Heart left ventricle (tissue), 16 donors: ENCODE data around the gene TCFL5. TPM values are rescaled to one million over a fixed set of nuclear protein-coding genes. Genes with fewer than 3 reads are reported as not detected.

Experiments
- ATAC-seq, 4 donors: fragments of 200-7000 bp; cut with Tn5 transposase; one replicate each; pipeline ENCODE4 v1.9.1; 2020 to 2022; ENCODE audit warnings: moderate library complexity in 4 of 4, mild to moderate bottlenecking in 3 of 4, moderate number of reproducible peaks in 1 of 4
- DNase-seq, 5 donors: peaks; one replicate each; pipeline ENCODE4 v3.0.0-alpha.2; 2020
- H3K27ac ChIP-seq, 12 donors: fragments of 200-600 bp; sonication (generic) in 4 of 12; one replicate each; pipeline versions ENCODE4 v1.5.0 to v1.8.0; 2016 to 2022; ENCODE audit warnings: mild to moderate bottlenecking in 2 of 12
- H3K27me3 ChIP-seq, 9 donors: fragments of 200-600 bp; sonication (generic) in 2 of 9; one replicate each; pipeline versions ENCODE4 v1.5.1 to v1.8.0; 2016 to 2022; ENCODE audit warnings: mild to moderate bottlenecking in 3 of 9
- H3K36me3 ChIP-seq, 9 donors: fragments of 200-600 bp; sonication (generic) in 2 of 9; one replicate each; pipeline versions ENCODE4 v1.5.0 to v1.8.0; 2018 to 2022; ENCODE audit warnings: mild to moderate bottlenecking in 2 of 9
- H3K4me1 ChIP-seq, 12 donors: fragments of 200-600 bp; sonication (generic) in 4 of 12; one replicate each; pipeline versions ENCODE4 v1.5.0 to v1.8.0; 2016 to 2022; ENCODE audit warnings: mild to moderate bottlenecking in 3 of 12
- H3K4me3 ChIP-seq, 12 donors: fragments of 200-600 bp; sonication (generic) in 4 of 12; one replicate each; pipeline versions ENCODE4 v1.5.0 to v1.8.0; 2017 to 2022; ENCODE audit warnings: mild to moderate bottlenecking in 9 of 12, moderate library complexity in 4 of 12
- H3K9me3 ChIP-seq, 12 donors: fragments of 200-600 bp; sonication (generic) in 4 of 12; one replicate each; pipeline versions ENCODE4 v1.5.0 to v1.8.0; 2016 to 2022; ENCODE audit warnings: mild to moderate bottlenecking in 1 of 12
- POLR2A ChIP-seq, 2 donors: fragments of 450-650 bp; IDR thresholded peaks; one replicate each; pipeline ENCODE4 v1.6.1; 2017; ENCODE audit warnings: antibody characterized with exemption in 2 of 2, mild to moderate bottlenecking in 2 of 2, moderate library complexity in 2 of 2
- WGBS, 4 donors: extraction: QIAGEN DNeasy Blood & Tissue Kit in 2 of 4; methylation state at CpG; one replicate each; pipeline versions ENCODE4 v1.1.5 to v1.1.7; 2013 to 2018; 5-methylcytosine and 5-hydroxymethylcytosine counted together
- intact Hi-C, 10 donors: fragments of 100-400 bp; cut with DNase I; formaldehyde crosslinking; loops; one replicate each; pipeline versions ENCODE4 v1.11.1 to v1.14.2; 2022
- polyA plus RNA-seq, 2 donors: library from polyadenylated mRNA; stranded (reverse); fragments of 200-250 nt; gene quantifications; one replicate each; pipeline ENCODE4 v1.2.3, GENCODE V29; 2013
- total RNA-seq, 9 donors: library from RNA; depleted of rRNA in 2 of 9; stranded (reverse); fragments of >200 nt in 2 of 9; fragmentation: NEBNext Ultra II Directional in 3 of 9; extraction: Animal tissue kit (Norgen Biotek cat#: 25700) in 3 of 9; gene quantifications; one replicate each; pipeline versions ENCODE4 v1.1.0 to v1.2.4, GENCODE V29; 2016 to 2023
- TF ChIP-seq, protein P1 (sequence below), 12 donors: fragments of 200-600 bp; sonication (generic) in 4 of 12; IDR thresholded peaks; one replicate each; pipeline versions ENCODE4 v1.5.0 to v1.8.0; 2018 to 2022; ENCODE audit warnings: antibody characterized with exemption in 12 of 12, mild to moderate bottlenecking in 5 of 12
- donor health status: ischemic (EF 13 %, LVEDD 7.1; RV severe dilation, severe dysfunction).
- donor health status: healthy with polysubstance abuse.
- donor health status: DM: no; HTN: yes; CAD: no.
- donor health status: DM: no; HTN: no; CAD: no.
- donor health status: ischemic (EF 25% LVEDD 6.9; RV normal size, moderate dysfunction).
- donor health status: ischemic (EF 25% LVEDD 5.7; RV mildly dilated, moderate dysfunction).
- donor health status: healthy.
- donor health status: DM: yes; HTN: yes; CAD: no.
- donor health status: ischemic (EF 35%, LVEDD 5.7; RV mildly dilated, moderate dysfunction).
- donor health status: nonischemic (EF 11% LVEDD 7.7; RV severe dilation, severe dysfunction).
- donor health status: DM: yes; HTN: yes; CAD: no.
- donor health status: PGD.
- donor health status: ischemic (EF 29% LVEDD 5.4; RV normal size, mild dysfunction).
- donor health status: nonischemic (EF 23%, LVEDD 6.1; RV moderate dilation, normal function).

The TCFL5 gene
- total and polyA plus RNA-seq, 11 donors = 2.5 to 8.2 (median 5.9) TPM

DNA sequence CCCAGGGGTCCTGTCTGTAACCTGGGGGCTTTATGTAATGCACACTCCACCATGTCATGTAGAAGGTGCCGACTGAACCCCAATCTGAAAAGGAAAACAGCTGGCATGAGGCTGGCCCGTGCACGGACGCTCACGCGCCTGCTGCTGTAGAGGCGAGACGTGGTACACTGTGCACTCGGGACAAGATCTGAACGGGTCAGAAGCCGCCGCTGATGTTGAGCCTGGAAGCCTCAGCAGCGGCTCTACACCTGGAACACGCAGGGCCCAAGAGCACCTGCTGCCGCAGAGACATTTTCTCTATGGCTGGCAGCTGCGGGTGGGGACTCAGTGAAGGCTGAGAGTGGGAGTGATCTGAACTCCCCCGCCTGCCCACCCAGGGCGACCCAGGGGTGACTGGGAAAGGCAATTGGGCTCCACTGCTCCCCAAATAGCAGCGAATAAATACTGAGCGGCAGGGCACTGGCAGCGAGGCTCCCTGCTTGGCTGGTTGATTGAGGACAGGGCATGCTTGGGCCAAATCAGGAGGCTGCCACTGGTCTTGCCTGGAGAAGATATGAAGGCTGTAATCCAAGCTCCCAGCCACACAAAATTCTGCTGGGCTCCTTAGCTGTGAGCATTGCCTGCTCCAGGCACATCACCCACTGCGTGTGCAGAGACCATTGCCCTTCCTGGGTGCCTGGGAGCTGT is 59.5 kb downstream of the TCFL5 start:
- TF ChIP-seq, protein P1, sequence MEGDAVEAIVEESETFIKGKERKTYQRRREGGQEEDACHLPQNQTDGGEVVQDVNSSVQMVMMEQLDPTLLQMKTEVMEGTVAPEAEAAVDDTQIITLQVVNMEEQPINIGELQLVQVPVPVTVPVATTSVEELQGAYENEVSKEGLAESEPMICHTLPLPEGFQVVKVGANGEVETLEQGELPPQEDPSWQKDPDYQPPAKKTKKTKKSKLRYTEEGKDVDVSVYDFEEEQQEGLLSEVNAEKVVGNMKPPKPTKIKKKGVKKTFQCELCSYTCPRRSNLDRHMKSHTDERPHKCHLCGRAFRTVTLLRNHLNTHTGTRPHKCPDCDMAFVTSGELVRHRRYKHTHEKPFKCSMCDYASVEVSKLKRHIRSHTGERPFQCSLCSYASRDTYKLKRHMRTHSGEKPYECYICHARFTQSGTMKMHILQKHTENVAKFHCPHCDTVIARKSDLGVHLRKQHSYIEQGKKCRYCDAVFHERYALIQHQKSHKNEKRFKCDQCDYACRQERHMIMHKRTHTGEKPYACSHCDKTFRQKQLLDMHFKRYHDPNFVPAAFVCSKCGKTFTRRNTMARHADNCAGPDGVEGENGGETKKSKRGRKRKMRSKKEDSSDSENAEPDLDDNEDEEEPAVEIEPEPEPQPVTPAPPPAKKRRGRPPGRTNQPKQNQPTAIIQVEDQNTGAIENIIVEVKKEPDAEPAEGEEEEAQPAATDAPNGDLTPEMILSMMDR (IDR thresholded peaks at IDR 0.05) = no peak
- TF ChIP-seq POLR2A (IDR thresholded peaks at IDR 0.05) = no peak

DNA sequence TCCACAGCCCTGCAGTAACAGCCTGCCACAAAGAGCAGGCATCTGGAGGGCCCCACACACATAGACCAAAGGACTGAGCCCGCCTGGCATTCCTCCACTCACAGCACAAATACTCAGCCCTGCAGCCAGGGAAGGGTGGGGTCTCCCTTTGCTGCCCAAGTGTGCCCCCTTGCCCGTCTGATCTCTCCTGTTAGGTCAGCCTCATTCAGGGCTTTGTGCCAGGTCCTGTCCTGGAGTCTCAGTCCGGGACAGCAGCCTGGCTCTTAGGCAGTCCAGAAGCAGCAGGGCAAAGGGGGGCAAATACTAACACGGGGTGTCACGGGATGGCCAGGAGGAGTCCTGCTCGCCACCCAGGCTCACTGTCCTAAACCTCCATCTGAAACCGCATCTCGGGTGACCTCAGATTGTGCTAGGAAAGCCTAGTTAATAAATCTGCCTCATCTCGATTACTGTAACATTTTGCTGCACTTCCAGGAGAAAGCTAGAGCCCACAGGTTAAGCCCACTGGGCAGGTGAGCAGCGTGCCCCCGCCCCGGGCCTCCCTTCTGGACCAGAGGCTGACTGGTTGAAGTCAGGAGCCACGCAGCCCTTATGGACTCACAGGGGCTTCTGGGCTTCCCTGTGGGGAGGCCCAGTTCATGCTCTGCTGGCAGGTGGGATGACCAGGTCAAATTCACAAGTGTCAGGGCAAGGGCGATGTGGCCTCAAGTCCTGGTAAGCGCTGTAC is 60.2 kb downstream of the TCFL5 start:
- Histone ChIP-seq H3K4me1 (peaks cover 4 to 59% (median 31%) of the 10 kb centered on the region in 12 donors), H3K4me3 (no peak overlapping the region), H3K27me3 (no peaks in the 10 kb centered on the region), H3K27ac (peak overlapping the region in 9 of 12 donors; percentile 28 to 68 (median 49)), H3K9me3 (no peaks in the 10 kb centered on the region), H3K36me3 (peaks cover 0 to 40% (median 30%) of the 10 kb centered on the region in 9 donors)
- WGBS, 4 donors = 57 to 83% (median 75%) methylated on average over 12 to 15 of the region's 15 CpGs
- intact Hi-C loops = loop anchor here in 1 of 10 donors (10.0 kb wide), 1 partner anchor 497 kb away; the partner anchor contains the start of gene ADRM1
- peak in 2 of 5 donors; percentile 58 to 64 for DNase-seq
- TF ChIP-seq, protein P1 (IDR thresholded peaks at IDR 0.05) = no peak
- TF ChIP-seq POLR2A (IDR thresholded peaks at IDR 0.05) = no peak
- ATAC-seq = peak in 3 of 4 donors; percentile 5 to 61 (median 56)

More for the DNA sequence above, 59.5 kb downstream of the TCFL5 start:
- no peaks in the 10 kb centered on the region for H3K27me3 ChIP-seq
- peaks cover 2 to 63% (median 36%) of the 10 kb centered on the region in 12 donors for H3K4me1 ChIP-seq
- H3K4me3 ChIP-seq = no peak overlapping the region
- peaks cover 0 to 47% (median 30%) of the 10 kb centered on the region in 9 donors for H3K36me3 ChIP-seq
- 67 to 79% (median 74%) methylated on average over 16 to 22 of the region's 22 CpGs for WGBS, 4 donors
- ATAC-seq = peak; percentile 29 to 71 (median 38)
- no peaks in the 10 kb centered on the region for H3K9me3 ChIP-seq
- intact Hi-C loops = loop anchor here in 1 of 10 donors (10.0 kb wide), 1 partner anchor 497 kb away; the partner anchor contains the start of gene ADRM1
- no peak for DNase-seq
- peak overlapping the region in 9 of 12 donors; percentile 14 to 68 (median 46) for H3K27ac ChIP-seq

DNA sequence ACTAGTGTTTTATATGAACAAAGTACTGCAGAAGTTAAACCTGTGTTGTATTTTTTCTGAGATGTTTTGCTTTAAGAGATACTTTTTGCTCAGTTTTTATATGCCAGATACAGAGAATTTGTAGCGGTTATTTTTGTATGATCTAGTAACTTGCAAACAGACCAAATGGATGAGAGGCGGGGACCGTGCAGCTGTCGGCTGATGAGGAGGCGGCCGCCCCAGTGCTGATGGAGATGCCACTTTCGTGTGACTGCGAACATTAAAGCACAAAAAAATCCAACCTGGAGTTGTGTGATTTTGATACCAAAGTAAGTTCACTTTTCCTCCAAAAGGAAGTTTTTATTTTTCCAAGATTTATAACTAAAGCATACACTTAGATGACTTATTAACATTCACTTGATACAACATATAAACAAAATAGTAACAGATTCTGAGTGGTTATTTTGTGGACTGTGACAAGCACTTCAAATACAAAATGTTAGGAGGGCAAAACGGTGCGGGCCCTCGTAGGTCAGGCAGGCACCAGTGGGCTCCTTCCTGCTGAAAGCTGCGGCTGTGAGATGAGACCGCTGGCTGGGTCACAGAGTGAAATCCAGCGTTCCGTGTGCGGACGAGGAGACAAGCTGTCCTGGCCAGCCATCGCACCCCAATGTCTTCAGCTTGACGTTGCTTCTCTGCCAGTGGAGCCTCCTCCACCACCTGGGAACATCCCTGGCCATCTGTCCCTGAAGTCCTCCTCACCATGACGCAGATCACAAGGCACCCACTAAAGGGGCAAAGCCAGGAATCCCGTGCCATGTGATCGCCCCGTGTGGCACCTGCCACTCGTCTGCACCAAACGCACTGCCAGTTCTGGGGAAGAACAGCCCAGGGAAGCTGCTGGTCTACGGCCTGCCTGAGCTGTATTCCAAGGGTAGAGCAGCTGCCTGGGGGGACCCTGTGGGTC is 61.0 kb downstream of the TCFL5 start:
- no peak for DNase-seq
- Histone ChIP-seq H3K9me3 (no peaks in the 10 kb centered on the region), H3K4me1 (peaks cover 4 to 54% (median 23%) of the 10 kb centered on the region in 12 donors), H3K27me3 (no peaks in the 10 kb centered on the region), H3K27ac (peak overlapping the region in 7 of 12 donors; percentile 28 to 68 (median 49)), H3K4me3 (no peak overlapping the region), H3K36me3 (peaks cover 0 to 37% (median 30%) of the 10 kb centered on the region in 9 donors)
- intact Hi-C loops = loop anchor here in 1 of 10 donors (10.0 kb wide), 1 partner anchor 496 kb away; the partner anchor contains the start of gene ADRM1
- 75 to 84% (median 81%) methylated on average over 19 to 26 of the region's 26 CpGs for WGBS, 4 donors
- TF ChIP-seq POLR2A (IDR thresholded peaks at IDR 0.05) = no peak
- TF ChIP-seq, protein P1 (IDR thresholded peaks at IDR 0.05) = no peak
- ATAC-seq = peak in 1 of 4 donors; percentile 0
